ENCODE data around the gene DNAH11.

Gene DNAH11

GRCh38 chr7:21733837-21734236 lies 191.0 kb downstream of the DNAH11 start:
- no peak for TF ChIP-seq LEF1 (IDR thresholded peaks at IDR 0.05; ENCODE audit: borderline replicate concordance)
- no peak for TF ChIP-seq ARNT (IDR thresholded peaks at IDR 0.05)
- no peak for TF ChIP-seq L3MBTL2 (conservative IDR thresholded peaks at IDR 0.05)
- no peak for TF ChIP-seq SP1 (IDR thresholded peaks at IDR 0.05)
- TF ChIP-seq TARDBP (IDR thresholded peaks at IDR 0.05) = no peak
- TF ChIP-seq FOXK2 (IDR thresholded peaks at IDR 0.05) = no peak
- no peak for TF ChIP-seq CTBP1 (IDR thresholded peaks at IDR 0.05; ENCODE audit: borderline replicate concordance)
- no peak for TF ChIP-seq ELF4 (IDR thresholded peaks at IDR 0.05)
- no peak for TF ChIP-seq FOXA1 (IDR thresholded peaks at IDR 0.05)
- no peak for TF ChIP-seq ZNF384 (IDR thresholded peaks at IDR 0.05)
- TF ChIP-seq BHLHE40 (IDR thresholded peaks at IDR 0.05; ENCODE audit: borderline replicate concordance) = no peak
- TF ChIP-seq HDGF (IDR thresholded peaks at IDR 0.05; ENCODE audit: borderline replicate concordance) = no peak
- no peak for TF ChIP-seq NFRKB (IDR thresholded peaks at IDR 0.05)
- no peak for TF ChIP-seq SUZ12 (IDR thresholded peaks at IDR 0.05)
- TF ChIP-seq PKNOX1 (IDR thresholded peaks at IDR 0.05) = no peak
- TF ChIP-seq FOXM1 (IDR thresholded peaks at IDR 0.05; ENCODE audit: borderline replicate concordance) = no peak
- no peak for DNase-seq (ENCODE audit: extremely low spot score)
- CTCF ChIA-PET = no interaction called here
- POLR2A ChIA-PET = no interaction called here

- no peak for TF ChIP-seq NFRKB (IDR thresholded peaks at IDR 0.05)
- TF ChIP-seq L3MBTL2 (conservative IDR thresholded peaks at IDR 0.05) = no peak
- TF ChIP-seq FOXK2 (IDR thresholded peaks at IDR 0.05) = no peak
- no peak for TF ChIP-seq ELF4 (IDR thresholded peaks at IDR 0.05)
- no peak for TF ChIP-seq HDGF (IDR thresholded peaks at IDR 0.05; ENCODE audit: borderline replicate concordance)
- no peak for TF ChIP-seq SUZ12 (IDR thresholded peaks at IDR 0.05)
- no peak for TF ChIP-seq FOXA1 (IDR thresholded peaks at IDR 0.05)
- TF ChIP-seq LEF1 (IDR thresholded peaks at IDR 0.05; ENCODE audit: borderline replicate concordance) = no peak
- TF ChIP-seq CTBP1 (IDR thresholded peaks at IDR 0.05; ENCODE audit: borderline replicate concordance) = no peak
- TF ChIP-seq BHLHE40 (IDR thresholded peaks at IDR 0.05; ENCODE audit: borderline replicate concordance) = no peak
- no peak for TF ChIP-seq SP1 (IDR thresholded peaks at IDR 0.05)
- TF ChIP-seq PKNOX1 (IDR thresholded peaks at IDR 0.05) = no peak
- TF ChIP-seq FOXM1 (IDR thresholded peaks at IDR 0.05; ENCODE audit: borderline replicate concordance) = no peak
- ChIA-PET CTCF (no interaction called here), POLR2A (no interaction called here)
- no peak for DNase-seq (ENCODE audit: extremely low spot score)
These were observed 200.7 kb downstream of the DNAH11 start for GRCh38 chr7:21743493-21743892.

- POLR2A ChIA-PET = no interaction called here
- TF ChIP-seq BHLHE40 (IDR thresholded peaks at IDR 0.05; ENCODE audit: borderline replicate concordance) (no peak), FOXK2 (IDR thresholded peaks at IDR 0.05) (no peak), FOXM1 (IDR thresholded peaks at IDR 0.05; ENCODE audit: borderline replicate concordance) (no peak), ELF4 (IDR thresholded peaks at IDR 0.05) (no peak), PKNOX1 (IDR thresholded peaks at IDR 0.05) (peak; percentile 65), L3MBTL2 (conservative IDR thresholded peaks at IDR 0.05) (no peak), ZNF384 (IDR thresholded peaks at IDR 0.05) (no peak), SUZ12 (IDR thresholded peaks at IDR 0.05) (no peak), ARNT (IDR thresholded peaks at IDR 0.05) (peak; percentile 26; the same call in 1 of the 2 replicates), FOXA1 (IDR thresholded peaks at IDR 0.05) (no peak), TARDBP (IDR thresholded peaks at IDR 0.05) (no peak), HDGF (IDR thresholded peaks at IDR 0.05; ENCODE audit: borderline replicate concordance) (no peak), LEF1 (IDR thresholded peaks at IDR 0.05; ENCODE audit: borderline replicate concordance) (0 out of 2 replicates have a peak, but pooled peaks have one; percentile 30), CTBP1 (IDR thresholded peaks at IDR 0.05; ENCODE audit: borderline replicate concordance) (peak; percentile 66), SP1 (IDR thresholded peaks at IDR 0.05) (no peak), NFRKB (IDR thresholded peaks at IDR 0.05) (no peak)
- peak; percentile 21 for DNase-seq (ENCODE audit: extremely low spot score)
- CTCF ChIA-PET = no interaction called here
These were observed 204.1 kb downstream of the DNAH11 start for GRCh38 chr7:21746949-21747348.

- CTCF ChIA-PET = no interaction called here
- DNase-seq (ENCODE audit: extremely low spot score) = no peak
- TF ChIP-seq SUZ12 (IDR thresholded peaks at IDR 0.05) (no peak), CTBP1 (IDR thresholded peaks at IDR 0.05; ENCODE audit: borderline replicate concordance) (no peak), FOXK2 (IDR thresholded peaks at IDR 0.05) (no peak), FOXA1 (IDR thresholded peaks at IDR 0.05) (no peak), ARNT (IDR thresholded peaks at IDR 0.05) (no peak), LEF1 (IDR thresholded peaks at IDR 0.05; ENCODE audit: borderline replicate concordance) (no peak), TARDBP (IDR thresholded peaks at IDR 0.05) (no peak), HDGF (IDR thresholded peaks at IDR 0.05; ENCODE audit: borderline replicate concordance) (no peak), SP1 (IDR thresholded peaks at IDR 0.05) (no peak), ZNF384 (IDR thresholded peaks at IDR 0.05) (no peak), ELF4 (IDR thresholded peaks at IDR 0.05) (no peak), NFRKB (IDR thresholded peaks at IDR 0.05) (no peak), PKNOX1 (IDR thresholded peaks at IDR 0.05) (no peak), BHLHE40 (IDR thresholded peaks at IDR 0.05; ENCODE audit: borderline replicate concordance) (no peak), L3MBTL2 (conservative IDR thresholded peaks at IDR 0.05) (no peak), FOXM1 (IDR thresholded peaks at IDR 0.05; ENCODE audit: borderline replicate concordance) (no peak)
- POLR2A ChIA-PET = no interaction called here
These were observed 205.0 kb downstream of the DNAH11 start for GRCh38 chr7:21747806-21748205.

- DNase-seq (ENCODE audit: extremely low spot score) = no peak
- TF ChIP-seq PKNOX1 (IDR thresholded peaks at IDR 0.05) (no peak), FOXM1 (IDR thresholded peaks at IDR 0.05; ENCODE audit: borderline replicate concordance) (no peak), NFRKB (IDR thresholded peaks at IDR 0.05) (no peak), FOXK2 (IDR thresholded peaks at IDR 0.05) (no peak), SUZ12 (IDR thresholded peaks at IDR 0.05) (no peak), HDGF (IDR thresholded peaks at IDR 0.05; ENCODE audit: borderline replicate concordance) (no peak), ZNF384 (IDR thresholded peaks at IDR 0.05) (no peak), CTBP1 (IDR thresholded peaks at IDR 0.05; ENCODE audit: borderline replicate concordance) (no peak), L3MBTL2 (conservative IDR thresholded peaks at IDR 0.05) (no peak), SP1 (IDR thresholded peaks at IDR 0.05) (no peak), ELF4 (IDR thresholded peaks at IDR 0.05) (no peak), ARNT (IDR thresholded peaks at IDR 0.05) (no peak), BHLHE40 (IDR thresholded peaks at IDR 0.05; ENCODE audit: borderline replicate concordance) (no peak), LEF1 (IDR thresholded peaks at IDR 0.05; ENCODE audit: borderline replicate concordance) (no peak), TARDBP (IDR thresholded peaks at IDR 0.05) (no peak), FOXA1 (IDR thresholded peaks at IDR 0.05) (no peak)
- ChIA-PET CTCF (no interaction called here), POLR2A (no interaction called here)
These were observed 206.5 kb downstream of the DNAH11 start for GRCh38 chr7:21749378-21749777.
